GM21447 (cell line): ENCODE data around the gene RASA4.
"Not testable (repeated sequence)": the region's sequence is repeated elsewhere in the genome, so short reads cannot be mapped to it uniquely, and the experiment has no call there.

ENCODE experiments used
- ATAC-seq: cut with Tn5 transposase; IDR thresholded peaks from one replicate; pipeline ENCODE4 v1.9.1; 2021; ENCODE audit not compliant: unreplicated experiment

The RASA4 gene

GRCh38 chr7:102606848-102607247 is 9.7 kb downstream of the RASA4 start:
- not testable (repeated sequence) for ATAC-seq

- not testable (repeated sequence) for ATAC-seq
Measured at GRCh38 chr7:102604431-102605145, 12.0 kb downstream of the RASA4 start.

DNA sequence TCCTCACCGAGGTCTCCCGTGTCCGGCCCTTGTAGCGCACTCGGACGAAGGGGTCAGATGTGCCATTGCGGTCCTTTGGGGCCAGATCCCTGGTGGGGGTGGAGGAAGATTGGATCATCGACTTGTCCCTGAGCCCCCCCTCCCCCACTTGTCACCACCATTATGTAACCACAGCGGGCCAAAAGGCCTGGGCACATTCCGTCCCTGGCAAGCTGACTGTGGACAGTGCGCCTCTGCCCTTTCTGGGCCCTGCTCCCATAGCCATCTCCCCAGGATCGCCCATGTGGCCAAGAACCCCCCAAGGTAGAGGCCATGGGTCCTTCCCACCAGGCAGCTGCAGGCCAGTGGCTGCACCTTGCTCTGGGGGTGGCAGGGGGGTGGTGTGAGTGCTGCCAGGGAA is 14.2 kb downstream of the RASA4 start:
- not testable (repeated sequence) for ATAC-seq

GRCh38 chr7:102599699-102600098 is 16.9 kb downstream of the RASA4 start:
- not testable (repeated sequence) for ATAC-seq

- ATAC-seq: not testable (repeated sequence)
Measured at GRCh38 chr7:102596036-102596435, 20.5 kb downstream of the RASA4 start.

- ATAC-seq: peak; percentile 48
Measured at GRCh38 chr7:102593637-102594334, 22.8 kb downstream of the RASA4 start.

- peak; percentile 47 for ATAC-seq
Measured at GRCh38 chr7:102592477-102593019, 24.0 kb downstream of the RASA4 start.

DNA sequence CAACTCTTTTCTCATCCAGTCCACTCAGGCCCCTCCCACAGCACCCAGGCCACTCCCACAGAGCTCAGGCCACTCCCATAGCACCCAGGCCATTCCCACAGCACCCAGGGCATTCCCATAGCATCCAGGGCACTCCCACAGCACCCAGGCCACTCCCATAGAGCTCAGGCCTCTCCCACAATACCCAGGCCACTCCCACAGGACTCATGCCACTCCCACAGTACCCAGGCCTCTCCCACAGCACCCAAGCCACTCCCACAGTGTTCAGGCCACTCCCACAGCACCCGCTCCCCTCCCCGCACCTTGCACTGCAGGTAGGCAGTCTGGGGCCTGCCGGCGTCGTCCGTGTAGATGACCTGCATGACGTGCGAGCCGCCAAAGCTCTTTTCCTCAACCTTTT is 26.7 kb downstream of the RASA4 start:
- ATAC-seq: peak; percentile 51

- not testable (repeated sequence) for ATAC-seq
Measured at GRCh38 chr7:102583495-102583894, 33.1 kb downstream of the RASA4 start.

- ATAC-seq: not testable (repeated sequence)
Measured at GRCh38 chr7:102581722-102582121, 34.8 kb downstream of the RASA4 start.

DNA sequence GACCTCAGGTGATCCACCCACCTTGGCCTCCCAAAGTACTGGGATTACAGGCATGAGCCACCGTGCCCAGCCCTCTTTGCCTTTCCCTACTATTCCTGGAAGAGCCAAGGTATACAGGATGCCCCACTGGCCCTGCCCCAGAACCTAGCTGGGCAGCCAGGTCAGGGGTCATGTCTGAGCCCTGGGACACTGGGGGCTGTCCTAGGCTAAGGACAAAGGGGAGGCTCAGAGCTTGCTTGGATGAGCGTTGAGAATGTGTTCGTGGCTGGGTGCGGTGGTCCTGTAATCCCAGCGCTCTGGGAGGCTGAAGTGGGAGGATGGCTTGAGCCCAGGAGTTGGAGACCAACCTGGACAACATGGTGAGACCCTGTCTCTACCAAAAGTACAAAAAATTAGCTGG is 38.1 kb downstream of the RASA4 start:
- not testable (repeated sequence) for ATAC-seq

- not testable (repeated sequence) for ATAC-seq
Measured at GRCh38 chr7:102577315-102578240, 39.0 kb downstream of the RASA4 start.

DNA sequence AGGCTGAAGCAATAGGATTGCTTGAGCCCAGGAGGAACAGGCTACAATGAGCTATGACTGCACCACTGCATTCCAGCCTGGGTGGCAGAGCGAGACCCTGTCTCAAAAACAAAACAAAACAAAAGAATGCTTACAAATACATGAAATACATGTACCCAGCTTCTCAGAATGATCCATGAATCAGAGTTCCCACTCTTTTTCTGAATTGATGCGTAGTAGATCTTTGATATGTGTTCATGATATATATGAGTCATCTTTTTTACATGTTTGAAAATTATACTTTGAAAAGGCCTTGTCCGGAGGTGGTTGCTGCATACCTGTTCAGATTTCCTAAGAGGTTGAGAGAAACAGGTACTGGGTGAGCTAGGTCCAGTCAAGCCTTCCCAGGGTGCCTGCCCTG is 40.2 kb downstream of the RASA4 start:
- not testable (repeated sequence) for ATAC-seq

- not testable (repeated sequence) for ATAC-seq
Measured at GRCh38 chr7:102574607-102575006, 41.9 kb downstream of the RASA4 start.

- ATAC-seq: peak; percentile 96
Measured at GRCh38 chr7:102572261-102573239, 44.0 kb downstream of the RASA4 start, which contains the start of gene POLR2J3. Gene POLR2J3, minus strand, starts transcription at chr7:102572583. Its CDS starts 62 bp downstream, at chr7:102572521.

- ATAC-seq: not testable (repeated sequence)
Measured at GRCh38 chr7:102568620-102569019, 47.9 kb downstream of the RASA4 start.

DNA sequence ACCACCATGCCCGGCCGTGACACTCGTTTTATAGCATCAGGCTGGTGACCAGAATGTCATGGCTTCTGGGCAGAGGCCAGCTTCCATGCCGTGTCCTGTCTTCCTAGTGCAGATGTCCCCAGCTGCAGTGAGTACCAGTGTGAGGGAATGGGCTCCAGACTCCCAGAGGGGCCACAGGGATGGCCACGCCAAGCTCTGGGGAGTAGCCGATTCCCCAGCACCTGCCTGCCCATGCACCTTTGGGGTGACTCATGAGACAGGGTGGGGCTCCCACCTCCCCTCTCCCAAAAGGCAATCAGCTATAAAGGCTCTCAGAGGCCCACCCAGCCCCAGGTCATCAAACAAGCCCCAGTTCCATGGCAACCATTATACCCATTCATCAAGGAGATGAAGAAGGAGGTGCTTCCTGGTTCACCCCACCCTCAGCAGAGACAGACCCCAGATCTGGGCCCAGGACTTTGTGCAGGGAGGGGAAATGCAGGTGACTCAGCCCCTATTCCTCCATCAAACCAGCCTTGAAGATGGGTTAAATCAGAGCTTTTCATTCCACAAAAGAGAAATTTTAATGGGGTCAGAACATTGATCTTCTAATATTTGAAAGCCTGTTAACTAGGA is 65.6 kb downstream of the RASA4 start, which contains the start of gene SPDYE2:
SPDYE2 (plus strand) TSS at position 419 of the 615 bp plus-strand sequence. CDS start 2,030 bp downstream, outside the sequence.
- not testable (repeated sequence) for ATAC-seq

GRCh38 chr7:102546353-102546752 is 70.2 kb downstream of the RASA4 start:
- peak; percentile 80 for ATAC-seq

GRCh38 chr7:102545288-102545687 is 71.3 kb downstream of the RASA4 start:
- ATAC-seq: not testable (repeated sequence)
